Astrocyte of the spinal cord (primary cell): ENCODE data around the gene SUPT20HL1.
"Not testable (repeated sequence)": the region's sequence is repeated elsewhere in the genome, so short reads cannot be mapped to it uniquely, and the experiment has no call there.

Source experiments
- DNase-seq: peaks from one replicate; pipeline ENCODE4 v3.0.0; 2011; ENCODE audit warnings: low read depth, low spot score
- H3K4me3 ChIP-seq: 2 replicates; pipeline ENCODE4 v1.5.1; 2011; ENCODE audit warnings: low read depth, mild to moderate bottlenecking, low read length, moderate library complexity
- CTCF ChIP-seq: IDR thresholded peaks from 2 replicates; pipeline ENCODE4 v1.5.1; 2012; ENCODE audit warnings: low read depth, mild to moderate bottlenecking, low read length, inconsistent platforms
- in situ Hi-C: cut with HindIII; loops from 2 replicates; pipeline ENCODE4 v1.10.0; 2017; ENCODE audit warnings: low sequenced_read_pairs

SUPT20HL1 gene

GRCh38 chrX:24375600-24376131 lies 15.2 kb downstream of the SUPT20HL1 start:
- no peak for TF ChIP-seq CTCF
- H3K4me3 ChIP-seq, result no peak overlapping the region
- no peak for DNase-seq
- in situ Hi-C loops, result no loop called here

- in situ Hi-C loops, result no loop called here
- no peak for DNase-seq
- no peak for TF ChIP-seq CTCF
- H3K4me3 ChIP-seq, result no peak overlapping the region
These were observed 16.0 kb downstream of the SUPT20HL1 start for GRCh38 chrX:24376403-24376802.

GRCh38 chrX:24377195-24377594 lies 16.8 kb downstream of the SUPT20HL1 start:
- TF ChIP-seq CTCF, result no peak
- no peak for DNase-seq
- no peak overlapping the region for H3K4me3 ChIP-seq
- in situ Hi-C loops, result no loop called here

GRCh38 chrX:24377911-24378468 lies 17.6 kb downstream of the SUPT20HL1 start:
- in situ Hi-C loops, result no loop called here
- H3K4me3 ChIP-seq, result no peak overlapping the region
- no peak for DNase-seq
- no peak for TF ChIP-seq CTCF

- H3K4me3 ChIP-seq, result no peak overlapping the region
- in situ Hi-C loops, result no loop called here
- no peak for TF ChIP-seq CTCF
- DNase-seq, result no peak
These were observed 18.3 kb downstream of the SUPT20HL1 start for GRCh38 chrX:24378706-24379105.

- no peak for TF ChIP-seq CTCF
- H3K4me3 ChIP-seq, result no peak overlapping the region
- no peak for DNase-seq
These were observed 20.1 kb downstream of the SUPT20HL1 start for GRCh38 chrX:24380262-24381187.

GRCh38 chrX:24382315-24382714 lies 21.9 kb downstream of the SUPT20HL1 start:
- in situ Hi-C loops, DNase-seq, H3K4me3 ChIP-seq: not testable (repeated sequence)

More at GRCh38 chrX:24380262-24381187, 20.1 kb downstream of the SUPT20HL1 start:
- in situ Hi-C loops, result no loop called here
